ENCODE measurements around the gene LRRC18. TPM values are rescaled to one million over a fixed set of nuclear protein-coding genes. Genes with fewer than 3 reads are reported as not detected.

Gene LRRC18
- total RNA-seq, 1 experiment from 2014 or later: not detected

DNA sequence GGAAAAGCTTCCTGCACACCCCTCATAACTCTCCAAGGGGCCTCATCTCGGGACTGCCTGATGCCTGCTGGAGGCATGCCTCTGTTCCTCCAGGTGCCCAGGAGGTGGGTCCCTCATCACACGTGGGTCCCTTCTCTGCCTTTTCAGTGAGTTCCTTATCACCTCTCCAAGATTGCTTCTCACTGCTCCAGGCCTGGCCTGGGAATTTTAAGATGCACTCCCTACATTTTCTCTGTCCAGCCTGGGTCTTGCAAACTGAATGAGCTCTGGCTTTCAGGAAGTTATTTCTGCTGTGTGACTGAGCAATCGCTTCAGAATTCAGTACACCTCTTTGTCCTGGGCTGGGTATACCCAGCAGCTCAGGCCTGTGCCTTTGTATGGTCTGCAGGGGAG is 43.8 kb downstream of the LRRC18 start:
- Histone ChIP-seq H3K4me3 (ENCODE audit: low read depth, low read length) (no peak overlapping the region), H3K36me3 (ENCODE audit: control insufficient read depth, insufficient read depth, low read length) (no peaks in the 10 kb centered on the region), H3K27me3 (replicated peaks; ENCODE audit: control insufficient read depth, insufficient read depth, low read length) (peaks cover 1% of the 10 kb centered on the region; the same call in 1 of the 2 replicates), H3K4me1 (no peaks in the 10 kb centered on the region), H3K9me3 (no peaks in the 10 kb centered on the region)
- H3K4me1 Mint-ChIP-seq (ENCODE audit: low read depth, unreplicated experiment): no peaks in the 10 kb centered on the region
- no peaks in the 10 kb centered on the region for H3K36me3 Mint-ChIP-seq (ENCODE audit: insufficient read depth, unreplicated experiment)
- no peak overlapping the region for H3K27ac Mint-ChIP-seq (ENCODE audit: unreplicated experiment)
- TF ChIP-seq, protein P1, sequence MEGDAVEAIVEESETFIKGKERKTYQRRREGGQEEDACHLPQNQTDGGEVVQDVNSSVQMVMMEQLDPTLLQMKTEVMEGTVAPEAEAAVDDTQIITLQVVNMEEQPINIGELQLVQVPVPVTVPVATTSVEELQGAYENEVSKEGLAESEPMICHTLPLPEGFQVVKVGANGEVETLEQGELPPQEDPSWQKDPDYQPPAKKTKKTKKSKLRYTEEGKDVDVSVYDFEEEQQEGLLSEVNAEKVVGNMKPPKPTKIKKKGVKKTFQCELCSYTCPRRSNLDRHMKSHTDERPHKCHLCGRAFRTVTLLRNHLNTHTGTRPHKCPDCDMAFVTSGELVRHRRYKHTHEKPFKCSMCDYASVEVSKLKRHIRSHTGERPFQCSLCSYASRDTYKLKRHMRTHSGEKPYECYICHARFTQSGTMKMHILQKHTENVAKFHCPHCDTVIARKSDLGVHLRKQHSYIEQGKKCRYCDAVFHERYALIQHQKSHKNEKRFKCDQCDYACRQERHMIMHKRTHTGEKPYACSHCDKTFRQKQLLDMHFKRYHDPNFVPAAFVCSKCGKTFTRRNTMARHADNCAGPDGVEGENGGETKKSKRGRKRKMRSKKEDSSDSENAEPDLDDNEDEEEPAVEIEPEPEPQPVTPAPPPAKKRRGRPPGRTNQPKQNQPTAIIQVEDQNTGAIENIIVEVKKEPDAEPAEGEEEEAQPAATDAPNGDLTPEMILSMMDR (IDR thresholded peaks at IDR 0.05; ENCODE audit: insufficient read depth in 1 of 2, low read depth in 1 of 2, low read length in 1 of 2, severe bottlenecking in 1 of 2, unreplicated experiment in 1 of 2): no peak
- ChIA-PET POLR2A (no interaction called here), CTCF (no interaction called here)
- DNase-seq: no peak
- BruUV-seq (replicated peaks): no TSS peak
- no peak overlapping the region for H3K4me3 Mint-ChIP-seq (ENCODE audit: unreplicated experiment)
- intact Hi-C loops (cut with micrococcal nuclease; ENCODE audit: unreplicated experiment): no loop called here
- no peaks in the 10 kb centered on the region for H3K9me3 Mint-ChIP-seq (ENCODE audit: unreplicated experiment)
- H3K27me3 Mint-ChIP-seq (ENCODE audit: insufficient read depth, unreplicated experiment): peaks cover 17% of the 10 kb centered on the region

DNA sequence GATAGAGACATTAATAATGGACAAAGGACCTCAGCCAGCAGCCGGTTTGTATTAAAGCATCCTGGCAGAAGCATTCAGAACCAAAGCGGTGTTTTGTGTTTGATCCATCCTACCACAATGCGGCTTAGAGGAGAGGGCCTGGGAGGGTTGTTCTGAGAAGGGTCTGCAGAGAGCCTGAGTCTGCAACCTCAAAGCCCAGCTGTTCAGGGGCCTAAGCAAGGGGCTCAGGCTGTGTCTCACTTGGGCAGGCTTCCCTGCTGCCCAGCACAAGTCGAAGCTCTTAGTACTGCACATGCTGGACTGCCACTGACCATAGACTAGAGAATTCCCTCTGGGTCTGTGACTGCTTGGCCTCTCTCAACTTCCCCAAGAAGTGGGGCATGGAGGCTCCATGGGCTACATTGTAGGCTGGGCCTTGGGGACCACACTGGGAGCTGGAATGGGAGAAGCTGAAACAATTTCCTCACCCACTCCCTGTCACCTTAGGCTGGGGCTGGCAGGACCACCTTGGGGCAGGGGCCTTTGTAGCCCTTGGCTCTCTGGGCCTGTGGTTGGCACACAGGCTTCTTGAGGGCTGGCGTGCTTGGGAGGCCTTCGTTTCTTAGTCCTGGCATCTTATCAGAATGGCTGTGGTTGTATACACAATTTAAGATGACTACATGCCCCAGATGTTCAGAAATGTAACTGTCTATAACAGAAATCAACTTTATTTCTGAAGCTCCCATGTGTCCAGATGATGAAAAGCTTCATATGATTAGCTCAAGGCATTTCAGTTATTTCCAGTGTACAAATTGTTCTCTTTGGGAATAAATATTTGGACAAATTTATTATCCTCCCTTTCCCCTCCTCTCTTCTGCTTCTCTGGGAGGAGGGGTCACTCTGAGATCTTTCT is 44.5 kb downstream of the LRRC18 start:
- H3K9me3 Mint-ChIP-seq (ENCODE audit: unreplicated experiment): no peaks in the 10 kb centered on the region
- H3K4me3 Mint-ChIP-seq (ENCODE audit: unreplicated experiment): no peak overlapping the region
- no peaks in the 10 kb centered on the region for H3K36me3 Mint-ChIP-seq (ENCODE audit: insufficient read depth, unreplicated experiment)
- Histone ChIP-seq H3K4me3 (ENCODE audit: low read depth, low read length) (no peak overlapping the region), H3K4me1 (no peaks in the 10 kb centered on the region), H3K9me3 (no peaks in the 10 kb centered on the region), H3K27me3 (replicated peaks; ENCODE audit: control insufficient read depth, insufficient read depth, low read length) (peaks cover 3% of the 10 kb centered on the region; the same call in 1 of the 2 replicates), H3K36me3 (ENCODE audit: control insufficient read depth, insufficient read depth, low read length) (no peaks in the 10 kb centered on the region)
- ChIA-PET CTCF (no interaction called here), POLR2A (no interaction called here)
- intact Hi-C loops (cut with micrococcal nuclease; ENCODE audit: unreplicated experiment): no loop called here
- DNase-seq: no peak
- no peaks in the 10 kb centered on the region for H3K4me1 Mint-ChIP-seq (ENCODE audit: low read depth, unreplicated experiment)
- H3K27ac Mint-ChIP-seq (ENCODE audit: unreplicated experiment): no peak overlapping the region
- no TSS peak for BruUV-seq (replicated peaks)
- TF ChIP-seq, protein P1 (IDR thresholded peaks at IDR 0.05; ENCODE audit: insufficient read depth in 1 of 2, low read depth in 1 of 2, low read length in 1 of 2, severe bottlenecking in 1 of 2, unreplicated experiment in 1 of 2): no peak
- peaks cover 16% of the 10 kb centered on the region for H3K27me3 Mint-ChIP-seq (ENCODE audit: insufficient read depth, unreplicated experiment)

DNA sequence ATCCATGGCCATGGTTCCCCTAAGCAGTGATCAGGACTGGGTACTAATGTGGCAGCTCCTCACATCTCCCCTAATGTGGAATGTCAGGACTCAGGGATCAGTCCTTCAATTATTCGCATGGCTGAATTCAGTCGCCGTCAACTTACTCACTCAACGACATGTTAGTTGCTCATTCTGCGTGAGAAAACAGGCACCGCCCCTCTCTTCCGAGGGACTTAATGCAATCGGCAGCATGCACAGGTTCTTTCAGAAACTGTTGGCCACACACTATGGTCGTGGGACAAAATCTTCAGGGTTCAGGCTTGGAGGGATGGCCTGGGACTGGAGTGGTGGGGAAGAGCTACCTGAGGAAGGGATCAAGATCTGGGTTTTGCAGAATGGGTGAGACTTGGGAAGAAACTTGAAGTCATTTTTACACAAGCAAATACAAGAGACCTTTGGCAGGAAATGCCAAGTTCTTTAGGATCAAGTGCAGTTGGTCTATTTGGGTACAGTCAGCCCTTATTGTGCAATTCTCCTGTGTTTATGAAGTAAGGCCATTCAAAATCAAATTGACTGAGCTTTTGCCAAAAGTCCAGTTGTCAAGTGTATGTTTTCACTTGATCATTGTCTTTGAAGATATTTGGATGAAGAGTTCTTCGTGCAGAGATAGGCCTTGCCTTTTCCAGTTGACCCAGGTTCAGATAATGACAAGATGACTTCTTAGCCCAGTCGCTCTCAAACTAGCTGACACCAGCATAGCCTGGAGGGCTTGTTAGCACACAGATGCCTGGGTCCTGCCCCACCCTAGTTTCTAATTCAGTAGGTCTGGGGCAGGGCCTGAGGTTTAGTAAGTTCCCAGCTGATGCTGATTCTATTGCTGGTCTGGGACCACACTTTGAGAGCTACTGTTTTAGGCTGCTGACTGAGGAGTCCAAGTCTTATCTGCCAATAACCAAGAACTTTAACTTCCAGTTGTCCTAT is 48.5 kb downstream of the LRRC18 start:
- Histone ChIP-seq H3K36me3 (ENCODE audit: control insufficient read depth, insufficient read depth, low read length) (no peaks in the 10 kb centered on the region), H3K4me3 (ENCODE audit: low read depth, low read length) (no peak overlapping the region), H3K27me3 (replicated peaks; ENCODE audit: control insufficient read depth, insufficient read depth, low read length) (peaks cover 2% of the 10 kb centered on the region; the same call in 1 of the 2 replicates), H3K9me3 (no peaks in the 10 kb centered on the region), H3K4me1 (no peaks in the 10 kb centered on the region)
- intact Hi-C loops (cut with micrococcal nuclease; ENCODE audit: unreplicated experiment): no loop called here
- H3K27me3 Mint-ChIP-seq (ENCODE audit: insufficient read depth, unreplicated experiment): peaks cover 15% of the 10 kb centered on the region
- no peak overlapping the region for H3K4me3 Mint-ChIP-seq (ENCODE audit: unreplicated experiment)
- no peak for DNase-seq
- H3K4me1 Mint-ChIP-seq (ENCODE audit: low read depth, unreplicated experiment): no peaks in the 10 kb centered on the region
- ChIA-PET CTCF (no interaction called here), POLR2A (no interaction called here)
- no peaks in the 10 kb centered on the region for H3K9me3 Mint-ChIP-seq (ENCODE audit: unreplicated experiment)
- no peak overlapping the region for H3K27ac Mint-ChIP-seq (ENCODE audit: unreplicated experiment)
- TF ChIP-seq, protein P1 (IDR thresholded peaks at IDR 0.05; ENCODE audit: insufficient read depth in 1 of 2, low read depth in 1 of 2, low read length in 1 of 2, severe bottlenecking in 1 of 2, unreplicated experiment in 1 of 2): no peak
- no peaks in the 10 kb centered on the region for H3K36me3 Mint-ChIP-seq (ENCODE audit: insufficient read depth, unreplicated experiment)
- BruUV-seq (replicated peaks): no TSS peak
